Body of pancreas (tissue), 4 donors: ENCODE measurements around the gene ZNF107. TPM values are rescaled to one million over a fixed set of nuclear protein-coding genes. Genes with fewer than 3 reads are reported as not detected.

Source experiments
- ATAC-seq: fragments of 150-250 bp; one replicate; pipeline ENCODE4 v1.9.1; 2016
- DNase-seq, 4 donors: peaks; one replicate each; pipeline ENCODE4 v3.0.0-alpha.2; 2019
- H3K27ac ChIP-seq, 4 donors: fragments of 200-600 bp; sonication (generic); 1 replicate in 3 of 4; 2 replicates in 1 of 4; pipeline versions ENCODE4 v1.5.1 to v1.6.1; 2016 to 2019; ENCODE audit warnings: mild to moderate bottlenecking in 1 of 4, mixed read lengths in 1 of 4, moderate library complexity in 1 of 4
- H3K27me3 ChIP-seq, 2 donors: fragments of 200-600 bp; sonication (generic); one replicate each; pipeline ENCODE4 v1.6.0; 2016; ENCODE audit warnings: mild to moderate bottlenecking in 1 of 2
- H3K36me3 ChIP-seq, 2 donors: fragments of 200-600 bp; sonication (generic); replicated peaks in 1 of 2; 2 replicates each; pipeline ENCODE4 v1.5.1; 2016; ENCODE audit warnings: low read depth in 2 of 2; ENCODE audit not compliant: insufficient read depth in 1 of 2
- H3K4me1 ChIP-seq: fragments of 200-600 bp; sonication (generic); one replicate; pipeline ENCODE4 v1.6.0; 2016
- H3K4me3 ChIP-seq, 2 donors: fragments of 200-600 bp; sonication (generic); 1 replicate in 1 of 2; 2 replicates in 1 of 2; pipeline ENCODE4 v1.5.1; 2016 to 2019
- H3K9me3 ChIP-seq, 3 donors: fragments of 200-600 bp; sonication (generic); 1 replicate in 2 of 3; 2 replicates in 1 of 3; pipeline ENCODE4 v1.5.1; 2016
- POLR2A ChIP-seq, 3 donors: fragments of 450-650 bp; IDR thresholded peaks; one replicate each; pipeline ENCODE4 v1.6.1; 2016; ENCODE audit warnings: antibody characterized with exemption in 3 of 3, mild to moderate bottlenecking in 2 of 3
- WGBS, 2 donors: methylation state at CpG; one replicate each; pipeline ENCODE4 v1.1.5; 2017; 5-methylcytosine and 5-hydroxymethylcytosine counted together
- intact Hi-C: fragments of 100-400 bp; cut with DNase I; formaldehyde crosslinking; loops from one replicate; pipeline ENCODE4 v1.15.1; 2023
- microRNA-seq, 2 donors: library from miRNA; unstranded; fragments of <30 nt; microRNA quantifications; one replicate each; pipeline ENCODE4, GENCODE V29; 2016; ENCODE audit warnings: borderline number of aligned reads in 2 of 2, borderline replicate concordance in 2 of 2
- small RNA-seq: library from RNA; depleted of rRNA; stranded (forward); fragments of <200 nt; gene quantifications from one replicate; pipeline ENCODE3, GENCODE V24; 2016
- total RNA-seq, 2 donors: library from RNA; depleted of rRNA; stranded (reverse); fragments of >200 nt; gene quantifications; one replicate each; pipeline ENCODE4 v1.1.0, GENCODE V29; 2016
- TF ChIP-seq, protein P1 (sequence below), 7 experiments: fragments of 450-650 bp in 4 of 7; fragments of 200-600 bp in 3 of 7; sonication (generic) in 3 of 7; IDR thresholded peaks; one replicate each; pipeline ENCODE4 v1.5.1; 2016 to 2019; ENCODE audit warnings: antibody characterized with exemption in 7 of 7

Gene ZNF107
- total RNA-seq, 2 donors from 2014 or later = 2.3 to 3.6 TPM

DNA sequence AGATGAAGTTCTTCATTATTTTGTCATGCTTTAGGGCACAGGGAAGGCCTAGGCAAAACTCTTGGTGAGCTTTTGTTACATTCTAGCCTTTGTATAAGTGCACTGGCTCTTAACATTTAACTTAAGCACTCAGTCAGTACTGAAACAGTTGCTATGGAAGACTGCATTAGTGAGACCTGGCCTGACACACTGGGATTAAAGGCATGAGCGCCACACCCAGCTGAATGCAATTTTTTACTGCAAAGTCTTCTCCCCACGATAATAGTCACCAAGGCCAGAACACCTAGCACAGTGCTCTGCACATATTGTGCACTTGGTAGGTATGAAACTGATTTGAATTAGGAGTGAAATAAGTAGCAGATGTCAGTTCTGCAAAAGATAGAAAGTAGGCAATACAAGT is 87.1 kb downstream of the ZNF107 start:
- Histone ChIP-seq H3K27me3 (no peaks in the 10 kb centered on the region), H3K4me3 (no peak overlapping the region), H3K9me3 (no peaks in the 10 kb centered on the region), H3K27ac (no peak overlapping the region), H3K4me1 (no peaks in the 10 kb centered on the region), H3K36me3 (no peaks in the 10 kb centered on the region)
- DNase-seq = no peak
- WGBS, 2 donors = 53 to 64% methylated on average over 2 of the region's 2 CpGs
- TF ChIP-seq POLR2A (IDR thresholded peaks at IDR 0.05) = no peak
- TF ChIP-seq, protein P1, sequence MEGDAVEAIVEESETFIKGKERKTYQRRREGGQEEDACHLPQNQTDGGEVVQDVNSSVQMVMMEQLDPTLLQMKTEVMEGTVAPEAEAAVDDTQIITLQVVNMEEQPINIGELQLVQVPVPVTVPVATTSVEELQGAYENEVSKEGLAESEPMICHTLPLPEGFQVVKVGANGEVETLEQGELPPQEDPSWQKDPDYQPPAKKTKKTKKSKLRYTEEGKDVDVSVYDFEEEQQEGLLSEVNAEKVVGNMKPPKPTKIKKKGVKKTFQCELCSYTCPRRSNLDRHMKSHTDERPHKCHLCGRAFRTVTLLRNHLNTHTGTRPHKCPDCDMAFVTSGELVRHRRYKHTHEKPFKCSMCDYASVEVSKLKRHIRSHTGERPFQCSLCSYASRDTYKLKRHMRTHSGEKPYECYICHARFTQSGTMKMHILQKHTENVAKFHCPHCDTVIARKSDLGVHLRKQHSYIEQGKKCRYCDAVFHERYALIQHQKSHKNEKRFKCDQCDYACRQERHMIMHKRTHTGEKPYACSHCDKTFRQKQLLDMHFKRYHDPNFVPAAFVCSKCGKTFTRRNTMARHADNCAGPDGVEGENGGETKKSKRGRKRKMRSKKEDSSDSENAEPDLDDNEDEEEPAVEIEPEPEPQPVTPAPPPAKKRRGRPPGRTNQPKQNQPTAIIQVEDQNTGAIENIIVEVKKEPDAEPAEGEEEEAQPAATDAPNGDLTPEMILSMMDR (IDR thresholded peaks at IDR 0.05) = no peak
- intact Hi-C loops = no loop called here
- no peak for ATAC-seq

DNA sequence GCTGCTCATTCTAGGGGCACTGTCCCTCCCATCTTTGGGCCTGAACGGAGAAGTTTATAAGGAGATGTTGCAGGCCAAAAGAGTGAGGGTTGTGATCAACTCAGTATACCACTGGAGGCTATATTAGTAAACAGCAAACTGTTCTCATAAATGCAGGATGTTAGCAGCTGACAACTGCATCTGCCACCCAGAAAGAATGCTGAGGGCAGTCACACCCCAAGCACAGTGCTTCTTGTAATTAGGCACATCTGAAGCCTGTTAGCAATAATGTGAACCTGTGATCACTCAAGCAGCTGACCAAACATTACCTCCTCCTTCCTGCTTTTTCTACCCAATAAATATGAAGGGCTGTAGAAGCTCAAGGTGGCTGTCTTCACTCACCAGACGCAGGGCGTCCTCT is 89.9 kb downstream of the ZNF107 start:
- Histone ChIP-seq H3K4me1 (no peaks in the 10 kb centered on the region), H3K27ac (no peak overlapping the region), H3K9me3 (no peaks in the 10 kb centered on the region), H3K27me3 (no peaks in the 10 kb centered on the region), H3K36me3 (no peaks in the 10 kb centered on the region), H3K4me3 (no peak overlapping the region)
- TF ChIP-seq POLR2A (IDR thresholded peaks at IDR 0.05) = no peak
- TF ChIP-seq, protein P1 (IDR thresholded peaks at IDR 0.05) = no peak
- ATAC-seq (no peak), DNase-seq (no peak)
- WGBS, 2 donors = 86 to 87% methylated on average over 3 of the region's 3 CpGs
- intact Hi-C loops = no loop called here

DNA sequence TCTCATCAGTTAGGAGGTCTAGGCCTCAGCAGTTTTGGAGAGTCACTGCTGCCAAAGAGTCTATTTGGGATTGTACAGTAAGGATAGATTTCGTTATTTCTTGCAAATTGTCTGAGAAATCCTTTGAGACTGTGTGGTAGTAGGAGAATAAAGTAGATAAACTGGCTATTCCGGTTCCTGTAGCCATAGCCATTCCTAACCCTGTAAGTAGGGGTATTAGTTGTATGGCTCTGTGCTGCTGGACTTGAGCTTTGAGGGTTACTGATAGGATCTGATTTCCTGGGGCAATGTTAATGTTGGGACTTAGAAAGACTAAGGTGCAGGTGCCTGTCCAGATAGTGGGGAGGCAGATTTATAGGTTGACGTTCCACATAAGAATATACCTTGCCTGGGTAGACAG is 92.2 kb downstream of the ZNF107 start:
- DNase-seq = no peak
- Histone ChIP-seq H3K9me3 (no peaks in the 10 kb centered on the region), H3K27me3 (no peaks in the 10 kb centered on the region), H3K27ac (no peak overlapping the region), H3K4me3 (no peak overlapping the region), H3K36me3 (no peaks in the 10 kb centered on the region), H3K4me1 (no peaks in the 10 kb centered on the region)
- intact Hi-C loops = no loop called here
- TF ChIP-seq, protein P1 (IDR thresholded peaks at IDR 0.05) = no peak
- no peak for TF ChIP-seq POLR2A (IDR thresholded peaks at IDR 0.05)
- 62 to 65% methylated on average over 3 of the region's 3 CpGs for WGBS, 2 donors
- ATAC-seq = no peak

Small RNA genes within 50 kb of the gene (microRNA-seq; reads per million reads assigned to microRNA genes)
- gene MIR6839 = 0 to 0.45 reads per million in 2 donors

Small RNA genes within 50 kb of the gene (small RNA-seq; reads per million reads assigned to genes)
- gene MIR6839 = not detected

Other genes starting within 250 kb of the ZNF107 start
- gene ZNF680, start 103.1 kb upstream of the ZNF107 start, total RNA-seq = 10 to 100 TPM; 14.8 to 23.7 TPM
- 10 to 100 TPM in 1 of 2 donors, 1 to 10 TPM in 1; 4.9 to 10.4 TPM for gene ZNF138, start 128.3 kb downstream of the ZNF107 start, total RNA-seq
- gene ZNF273, start 237.1 kb downstream of the ZNF107 start, total RNA-seq = 10 to 100 TPM in 1 of 2 donors, 1 to 10 TPM in 1; 4.2 to 19.4 TPM